Mesenchymal stem cell (in vitro differentiated cells and primary cell): Measurements from ENCODE around the gene DNAJC13.

Experiments used
- DNase-seq: peaks from one replicate; pipeline ENCODE4 v3.0.0-alpha.2; 2013
- H2AFZ ChIP-seq: one replicate; pipeline ENCODE4 v1.6.1; 2013; ENCODE audit warnings: low read depth, mild to moderate bottlenecking, control low read depth, inconsistent platforms, low read length, moderate library complexity
- H2AK5ac ChIP-seq: 2 replicates; pipeline ENCODE4 v1.6.1; 2013; ENCODE audit warnings: low read length, moderate library complexity, mild to moderate bottlenecking, inconsistent platforms; ENCODE audit not compliant: severe bottlenecking
- H2BK120ac ChIP-seq: one replicate; pipeline ENCODE4 v1.6.1; 2013; ENCODE audit warnings: low read depth, mild to moderate bottlenecking, inconsistent platforms, low read length, moderate library complexity
- H2BK12ac ChIP-seq, 2 experiments: one replicate each; pipeline ENCODE4 v1.6.1; 2013; ENCODE audit warnings: inconsistent platforms in 2 of 2, low read length in 2 of 2, mild to moderate bottlenecking in 2 of 2, moderate library complexity in 2 of 2, control low read depth in 1 of 2
- H2BK15ac ChIP-seq: one replicate; pipeline ENCODE4 v1.6.1; 2013; ENCODE audit warnings: mild to moderate bottlenecking, low read depth, inconsistent platforms; ENCODE audit not compliant: poor library complexity, severe bottlenecking
- H2BK5ac ChIP-seq: 2 replicates; pipeline ENCODE4 v1.6.1; 2013; ENCODE audit warnings: low read depth, mild to moderate bottlenecking, low read length, control low read depth, inconsistent platforms; ENCODE audit not compliant: poor library complexity, severe bottlenecking
- H3K14ac ChIP-seq, 2 experiments: one replicate each; pipeline ENCODE4 v1.6.1; 2013; ENCODE audit warnings: inconsistent platforms in 2 of 2, low read length in 2 of 2, control low read depth in 1 of 2, mild to moderate bottlenecking in 1 of 2, moderate library complexity in 1 of 2
- H3K18ac ChIP-seq, 2 experiments: one replicate each; pipeline ENCODE4 v1.6.1; 2013; ENCODE audit warnings: inconsistent platforms in 2 of 2, low read length in 2 of 2, control low read depth in 1 of 2, low read depth in 1 of 2, mild to moderate bottlenecking in 1 of 2
- H3K23ac ChIP-seq, 2 experiments: one replicate each; pipeline ENCODE4 v1.6.1; 2013; ENCODE audit warnings: inconsistent platforms in 2 of 2, low read length in 2 of 2, mild to moderate bottlenecking in 2 of 2, moderate library complexity in 2 of 2, control low read depth in 1 of 2
- H3K27ac ChIP-seq: 2 replicates; pipeline ENCODE4 v1.5.1; 2013; ENCODE audit warnings: mild to moderate bottlenecking, moderate library complexity, low read length, control low read depth, inconsistent platforms; ENCODE audit not compliant: poor library complexity, severe bottlenecking
- H3K27me3 ChIP-seq, 2 experiments: 2 replicates each; pipeline versions ENCODE4 v1.6.1 to v1.7.0; 2013; ENCODE audit warnings: low read length in 2 of 2, mild to moderate bottlenecking in 2 of 2, moderate library complexity in 2 of 2, control low read depth in 1 of 2, inconsistent platforms in 1 of 2; ENCODE audit not compliant: control insufficient read depth in 1 of 2, insufficient read depth in 1 of 2
- H3K36me3 ChIP-seq, 2 experiments: 2 replicates each; pipeline versions ENCODE4 v1.6.1 to v1.7.0; 2013; ENCODE audit warnings: low read length in 2 of 2, control low read depth in 1 of 2, inconsistent platforms in 1 of 2, low read depth in 1 of 2, mild to moderate bottlenecking in 1 of 2; ENCODE audit not compliant: insufficient read depth in 2 of 2, control insufficient read depth in 1 of 2
- H3K4ac ChIP-seq, 2 experiments: one replicate each; pipeline ENCODE4 v1.6.1; 2013; ENCODE audit warnings: inconsistent platforms in 2 of 2, low read length in 2 of 2, mild to moderate bottlenecking in 2 of 2, moderate library complexity in 2 of 2, control low read depth in 1 of 2, low read depth in 1 of 2
- H3K4me1 ChIP-seq: 2 replicates; pipeline ENCODE4 v1.6.1; 2013; ENCODE audit warnings: low read depth, low read length, control low read depth; ENCODE audit not compliant: control insufficient read depth, insufficient read depth
- H3K4me2 ChIP-seq: 2 replicates; pipeline ENCODE4 v1.6.1; 2013; ENCODE audit warnings: low read length, mild to moderate bottlenecking, inconsistent platforms; ENCODE audit not compliant: poor library complexity, severe bottlenecking
- H3K4me3 ChIP-seq, 2 experiments: 2 replicates each; pipeline versions ENCODE4 v1.5.1 to v1.7.0; 2013; ENCODE audit warnings: low read length in 2 of 2, mild to moderate bottlenecking in 2 of 2, control low read depth in 1 of 2, low read depth in 1 of 2; ENCODE audit not compliant: insufficient read depth in 1 of 2
- H3K79me1 ChIP-seq: replicated peaks from 2 replicates; pipeline ENCODE4 v1.6.1; 2013; ENCODE audit warnings: mild to moderate bottlenecking, control low read depth, low read length, inconsistent platforms; ENCODE audit not compliant: poor library complexity, severe bottlenecking
- H3K9ac ChIP-seq: 2 replicates; pipeline ENCODE4 v1.7.0; 2013; ENCODE audit warnings: mild to moderate bottlenecking, low read length, moderate library complexity
- H3K9me3 ChIP-seq: 2 replicates; pipeline ENCODE4 v1.7.0; 2013; ENCODE audit warnings: mild to moderate bottlenecking, low read length; ENCODE audit not compliant: control insufficient read depth
- H4K8ac ChIP-seq: one replicate; pipeline ENCODE4 v1.6.1; 2013; ENCODE audit warnings: inconsistent platforms, mild to moderate bottlenecking, low read length, moderate library complexity
- H4K91ac ChIP-seq: one replicate; pipeline ENCODE4 v1.6.1; 2013; ENCODE audit warnings: mild to moderate bottlenecking, low read length, inconsistent platforms
- WGBS: methylation state at CpG from one replicate; pipeline ENCODE4 v1.1.7; 2013; ENCODE audit warnings: mixed read lengths; 5-methylcytosine and 5-hydroxymethylcytosine counted together

DNAJC13 gene

DNA sequence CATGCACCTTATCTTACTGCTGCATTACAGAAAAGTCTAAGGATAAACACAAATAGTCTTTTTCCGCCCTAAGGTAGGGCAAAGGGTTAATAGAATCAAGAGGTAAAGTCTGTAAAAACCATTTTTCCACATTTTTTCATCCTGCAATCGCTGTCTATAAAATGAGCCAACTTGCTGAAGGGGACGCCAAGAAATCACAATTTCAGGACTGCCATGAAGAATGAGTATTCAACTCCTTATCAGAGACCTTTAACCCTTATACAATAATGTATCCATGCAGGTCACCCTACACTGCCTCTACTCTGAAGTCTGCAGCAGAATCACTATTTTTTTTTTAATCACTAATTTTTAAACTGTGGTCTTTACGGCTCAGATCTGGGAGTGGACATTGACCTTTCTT is 1.1 kb upstream of the DNAJC13 start:
- Histone ChIP-seq H3K36me3 (peaks cover 0 to 7% of the 10 kb centered on the region in 2 experiments), H4K8ac (no peak overlapping the region), H3K9ac (no peak overlapping the region), H3K23ac (no peak overlapping the region), H2AK5ac (no peak overlapping the region), H4K91ac (no peak overlapping the region), H2BK15ac (no peak overlapping the region), H3K27me3 (no peaks in the 10 kb centered on the region), H2BK5ac (no peak overlapping the region), H3K4me2 (no peak overlapping the region), H3K4me3 (no peak overlapping the region), H3K79me1 (peaks cover 5% of the 10 kb centered on the region), H3K14ac (no peak overlapping the region), H2AFZ (no peak overlapping the region), H3K18ac (no peak overlapping the region), H3K9me3 (no peaks in the 10 kb centered on the region), H2BK12ac (no peak overlapping the region), H3K4me1 (no peaks in the 10 kb centered on the region), H2BK120ac (no peak overlapping the region), H3K4ac (no peak overlapping the region), H3K27ac (no peak overlapping the region)
- DNase-seq: no peak
- 95% methylated on average over 4 of the region's 4 CpGs for WGBS

DNA sequence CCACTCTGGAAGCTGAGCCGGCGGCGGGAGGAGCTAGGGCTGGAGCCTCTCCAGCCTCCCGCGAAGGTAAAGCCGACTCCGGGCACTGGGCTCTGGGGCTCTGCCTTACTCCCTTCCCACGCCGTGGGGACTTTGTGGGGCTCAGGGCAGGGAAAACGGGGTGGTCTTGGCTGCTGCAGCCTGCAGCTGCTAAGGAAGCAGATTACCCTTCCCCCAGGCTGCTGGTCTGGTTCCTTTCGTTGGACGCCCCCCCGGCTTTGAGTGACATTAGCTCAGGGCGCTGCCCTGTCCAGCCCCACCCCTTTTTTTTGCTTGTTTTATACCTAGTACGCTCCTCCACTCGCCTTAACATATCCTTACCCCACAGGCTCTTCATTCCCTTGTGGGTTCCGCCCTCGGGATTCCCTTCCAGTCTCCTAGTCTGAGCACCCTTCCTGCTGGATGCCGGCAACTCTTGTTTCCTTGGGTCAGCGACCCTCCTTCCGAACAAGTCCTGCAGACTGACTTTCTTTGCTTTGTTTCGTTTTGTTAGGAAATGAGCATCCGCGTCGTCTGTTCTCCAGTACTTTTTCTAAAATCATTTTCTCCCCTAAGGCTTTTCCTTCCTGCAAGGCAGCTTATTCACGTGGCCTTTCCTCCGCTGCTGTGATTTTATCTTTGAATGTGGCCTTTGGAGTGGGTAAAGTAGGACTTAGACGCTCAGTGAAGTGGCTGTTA is 551 bp downstream of the DNAJC13 start:
- peak overlapping the region; percentile 99 for H3K4ac ChIP-seq

DNA sequence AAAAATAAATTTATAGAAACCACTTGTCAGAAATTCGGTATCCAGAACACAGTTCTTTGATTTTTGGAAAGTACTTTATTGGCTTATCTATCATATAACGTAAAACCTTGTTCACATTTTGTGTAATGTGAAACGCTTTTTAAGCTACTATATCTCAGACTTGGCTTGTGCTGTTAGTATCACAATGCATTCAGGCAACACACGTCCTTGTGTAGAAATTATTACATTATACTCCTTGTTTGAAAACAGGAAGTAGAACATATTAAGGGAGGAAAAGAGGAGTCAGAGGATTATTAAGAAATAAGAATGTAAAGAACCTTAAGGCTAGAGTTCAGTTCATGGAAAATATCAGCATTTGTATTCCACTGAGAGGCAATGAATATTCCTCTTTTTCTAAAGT is 1.6 kb downstream of the DNAJC13 start:
- peak overlapping the region in 1 of 2 experiments; percentile 95 for H3K4me3 ChIP-seq
- WGBS: no CpG with 5 or more reads among the region's 4 CpGs
- H3K4ac ChIP-seq: no peak overlapping the region
- H2AK5ac ChIP-seq: no peak overlapping the region
- H3K9me3 ChIP-seq: no peaks in the 10 kb centered on the region
- H4K91ac ChIP-seq: no peak overlapping the region
- no peak overlapping the region for H3K27ac ChIP-seq
- H3K9ac ChIP-seq: peak overlapping the region; percentile 98
- H3K18ac ChIP-seq: no peak overlapping the region
- H3K4me2 ChIP-seq: peak overlapping the region; percentile 2
- H2BK120ac ChIP-seq: no peak overlapping the region
- H3K79me1 ChIP-seq: peaks cover 7% of the 10 kb centered on the region
- H3K27me3 ChIP-seq: no peaks in the 10 kb centered on the region
- H4K8ac ChIP-seq: no peak overlapping the region
- no peak overlapping the region for H2AFZ ChIP-seq
- H3K36me3 ChIP-seq: peaks cover 0 to 19% of the 10 kb centered on the region in 2 experiments
- H2BK15ac ChIP-seq: no peak overlapping the region
- no peak overlapping the region for H3K14ac ChIP-seq
- H2BK12ac ChIP-seq: no peak overlapping the region
- H2BK5ac ChIP-seq: no peak overlapping the region
- peak; percentile 14 for DNase-seq
- no peak overlapping the region for H3K23ac ChIP-seq
- peaks cover 6% of the 10 kb centered on the region for H3K4me1 ChIP-seq

More for the DNA sequence above, 551 bp downstream of the DNAJC13 start:
- Histone ChIP-seq H3K9ac (peak overlapping the region; percentile 98), H4K8ac (peak overlapping the region; percentile 96), H2BK12ac (peak overlapping the region; percentile 52 to 94), H3K27ac (peak overlapping the region; percentile 97), H3K23ac (peak overlapping the region; percentile 66 to 93), H2BK5ac (peak overlapping the region; percentile 73), H3K79me1 (peaks cover 7% of the 10 kb centered on the region), H2AFZ (no peak overlapping the region), H3K4me1 (peaks cover 4% of the 10 kb centered on the region), H3K14ac (peak overlapping the region; percentile 98 to 99), H3K27me3 (no peaks in the 10 kb centered on the region), H2BK120ac (peak overlapping the region; percentile 98), H3K18ac (peak overlapping the region; percentile 99 to 100), H2BK15ac (peak overlapping the region; percentile 100), H3K4me2 (peak overlapping the region; percentile 81), H3K9me3 (no peaks in the 10 kb centered on the region), H4K91ac (peak overlapping the region; percentile 99), H3K4me3 (peak overlapping the region; percentile 95 to 100), H2AK5ac (peak overlapping the region; percentile 95), H3K36me3 (peaks cover 0 to 15% of the 10 kb centered on the region in 2 experiments)
- peak; percentile 80 for DNase-seq
- WGBS: 1% methylated on average over 25 of the region's 28 CpGs

DNA sequence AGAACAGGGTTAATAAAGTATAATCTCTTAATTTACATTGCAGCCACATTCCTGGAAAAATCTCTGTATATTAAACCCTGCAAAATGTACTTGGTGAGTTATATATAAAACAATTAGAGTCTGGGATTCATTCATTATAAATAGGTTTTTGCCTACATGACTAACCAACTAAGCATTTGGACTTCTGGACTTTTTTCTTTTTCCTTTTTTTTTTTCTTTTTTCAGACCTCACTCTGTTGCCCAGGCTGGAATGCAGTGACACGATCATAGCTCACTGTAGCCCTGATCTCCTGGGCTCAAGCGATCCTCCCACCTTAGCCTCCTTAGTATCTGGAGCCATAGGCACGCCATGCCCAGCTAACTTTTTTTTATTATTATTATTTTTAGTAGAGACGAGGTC is 4.5 kb downstream of the DNAJC13 start:
- 73% methylated on average over 3 of the region's 4 CpGs for WGBS
- DNase-seq: peak; percentile 41

More for the DNA sequence above, 4.5 kb downstream of the DNAJC13 start:
- Histone ChIP-seq H3K36me3 (peaks cover 0 to 43% of the 10 kb centered on the region in 2 experiments), H3K18ac (no peak overlapping the region), H3K4me3 (no peak overlapping the region), H2AK5ac (no peak overlapping the region), H4K91ac (no peak overlapping the region), H2BK5ac (no peak overlapping the region), H3K4me1 (peaks cover 6% of the 10 kb centered on the region), H3K4ac (no peak overlapping the region), H3K23ac (no peak overlapping the region), H2AFZ (no peak overlapping the region), H3K79me1 (peaks cover 9% of the 10 kb centered on the region), H2BK15ac (no peak overlapping the region), H4K8ac (no peak overlapping the region), H3K27me3 (no peaks in the 10 kb centered on the region), H2BK120ac (no peak overlapping the region), H3K9me3 (no peaks in the 10 kb centered on the region), H3K9ac (no peak overlapping the region), H3K4me2 (no peak overlapping the region), H3K27ac (no peak overlapping the region), H2BK12ac (no peak overlapping the region), H3K14ac (no peak overlapping the region)
